ENCODE measurements around the gene GPC6.

DNA sequence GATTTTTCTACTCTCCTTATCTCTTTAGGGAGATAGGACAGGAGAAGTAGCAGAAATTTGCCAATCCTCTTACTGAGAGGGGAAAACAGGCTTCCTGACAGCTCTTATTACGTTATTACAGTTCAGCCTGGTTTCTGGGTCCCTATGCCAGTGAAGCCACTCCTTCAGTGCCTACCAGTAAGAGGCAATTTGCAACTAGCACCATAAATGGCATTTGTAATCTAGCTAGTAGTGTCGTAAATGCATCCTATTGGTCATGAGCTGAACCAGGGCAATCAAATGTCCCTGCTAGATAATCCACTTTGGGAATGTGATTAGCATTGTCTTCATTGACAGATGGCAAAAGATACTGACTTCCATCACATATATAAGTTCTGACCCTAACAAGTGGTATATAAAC lies 824.1 kb downstream of the GPC6 start:
- TF ChIP-seq POLR2A (IDR thresholded peaks at IDR 0.05) (no peak), CTCF (IDR thresholded peaks at IDR 0.05) (no peak)
